GM20000 (cell line): ENCODE measurements around the gene CARD9.

Experiments
- DNase-seq: peaks from one replicate; pipeline ENCODE4 v3.0.0; 2012; ENCODE audit warnings: low spot score
- CTCF ChIP-seq: IDR thresholded peaks from 2 replicates; pipeline ENCODE4 v1.5.1; 2012; ENCODE audit warnings: mild to moderate bottlenecking, control low read depth; ENCODE audit errors: extremely low read depth, missing control alignments

Gene CARD9

GRCh38 chr9:136346927-136347465 lies 26.5 kb downstream of the CARD9 start:
- no peak for DNase-seq
- TF ChIP-seq CTCF, result no peak

- no peak for DNase-seq
- TF ChIP-seq CTCF, result no peak
Measured at GRCh38 chr9:136346157-136346481, 27.4 kb downstream of the CARD9 start.

- no peak for TF ChIP-seq CTCF
- no peak for DNase-seq
Measured at GRCh38 chr9:136345281-136346156, 27.9 kb downstream of the CARD9 start.

- no peak for TF ChIP-seq CTCF
- no peak for DNase-seq
Measured at GRCh38 chr9:136344544-136345280, 28.8 kb downstream of the CARD9 start.

- DNase-seq, result no peak
- no peak for TF ChIP-seq CTCF
Measured at GRCh38 chr9:136343884-136344269, 29.6 kb downstream of the CARD9 start.

GRCh38 chr9:136343121-136343883 lies 30.2 kb downstream of the CARD9 start:
- no peak for TF ChIP-seq CTCF
- DNase-seq, result no peak
